ENCODE measurements around the gene FADS6. TPM values are rescaled to one million over a fixed set of nuclear protein-coding genes. Genes with fewer than 3 reads are reported as not detected.

The FADS6 gene
- total and polyA plus RNA-seq, 4 experiments from 2014 or later = not detected

DNA sequence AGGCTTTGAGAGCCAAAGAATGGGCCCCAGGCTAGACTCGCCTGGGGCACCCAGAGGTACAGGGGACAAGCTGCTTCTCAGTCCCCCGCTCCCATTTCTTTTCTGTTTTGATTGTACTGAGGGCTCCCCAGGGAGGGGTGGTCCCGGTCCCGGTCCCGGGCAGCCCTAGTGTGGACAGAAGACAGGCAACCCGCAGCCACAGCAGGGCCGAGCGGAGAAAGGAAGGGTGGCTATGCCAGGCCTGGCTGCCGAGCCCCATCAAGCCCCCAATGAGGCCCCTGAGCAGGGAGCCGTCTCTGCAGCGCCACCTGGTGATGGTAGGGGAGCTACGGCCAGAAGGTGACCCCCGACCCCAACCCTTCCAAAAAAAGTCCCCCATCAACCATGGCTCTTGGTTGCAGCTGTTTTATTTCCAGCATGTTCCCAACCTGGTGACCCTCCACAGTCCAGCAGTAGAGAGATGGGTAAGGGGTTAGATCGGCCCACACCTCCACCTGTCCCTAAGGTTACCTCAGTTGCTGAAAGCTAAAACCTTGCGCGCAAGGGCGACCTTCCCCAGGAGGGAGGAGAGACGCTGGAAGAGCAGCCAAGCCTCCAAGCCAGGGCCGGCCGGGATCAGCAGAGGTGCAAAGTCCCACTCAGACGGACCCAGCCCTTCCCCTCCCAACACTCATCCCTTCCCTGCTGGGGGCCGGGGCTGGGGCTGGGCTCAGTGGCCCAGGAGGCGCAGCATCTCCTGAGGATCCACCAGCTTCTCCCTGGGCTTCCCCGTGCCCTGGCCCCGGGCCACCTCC, 31.1 kb downstream of the FADS6 start:
- DNase-seq = peak; percentile 54 to 73 (median 59)
- ChIA-PET CTCF (ENCODE audit: partially characterized antibody) (interaction anchor here (0.8 to 7.4 kb wide), 15 partner anchors 9 to 204 kb away, joined by 3 to 127 read pairs (median 4); partner anchors contain the start of genes FDXR, NAT9 and RAB37), POLR2A (ENCODE audit: partially characterized antibody) (interaction anchor here (0.6 to 3.4 kb wide), 8 partner anchors 11 to 205 kb away, joined by 3 to 15 read pairs (median 4); partner anchors contain the start of gene FDXR)
- Mint-ChIP-seq H3K36me3 (peaks cover 0 to 3% of the 10 kb centered on the region in 2 donors), H3K4me1 (peaks cover 12 to 30% (median 15%) of the 10 kb centered on the region in 4 donors), H3K4me3 (peak overlapping the region in 7 of 8 donors; percentile 38 to 65 (median 52)), H3K27ac (no peak overlapping the region), H3K27me3 (peaks cover 12 to 22% of the 10 kb centered on the region in 2 donors), H3K9me3 (peaks cover 0 to 4% (median 0%) of the 10 kb centered on the region in 8 donors)
- Histone ChIP-seq H3K27me3 (ENCODE audit: insufficient read depth, low read length) (peaks cover 22% of the 10 kb centered on the region), H3K4me3 (ENCODE audit: low read length in 2 of 2) (no peak overlapping the region), H3K9me3 (ENCODE audit: control insufficient read depth in 1 of 2, low read length in 2 of 2) (no peaks in the 10 kb centered on the region), H3K4me1 (ENCODE audit: insufficient read depth, low read length) (peaks cover 29% of the 10 kb centered on the region), H3K27ac (ENCODE audit: low read depth, low read length) (no peak overlapping the region), H3K36me3 (ENCODE audit: insufficient read depth, low read length) (no peaks in the 10 kb centered on the region)
- intact Hi-C loops (cut with micrococcal nuclease) = no loop called here

- Mint-ChIP-seq H3K9me3 (peaks cover 0 to 4% (median 0%) of the 10 kb centered on the region in 8 donors), H3K27me3 (peaks cover 14 to 28% of the 10 kb centered on the region in 2 donors), H3K4me3 (peak overlapping the region in 7 of 8 donors; percentile 34 to 65 (median 49)), H3K27ac (no peak overlapping the region), H3K36me3 (peaks cover 0 to 3% of the 10 kb centered on the region in 2 donors), H3K4me1 (peaks cover 12 to 30% (median 15%) of the 10 kb centered on the region in 4 donors)
- Histone ChIP-seq H3K4me1 (ENCODE audit: insufficient read depth, low read length) (peaks cover 29% of the 10 kb centered on the region), H3K4me3 (ENCODE audit: low read length in 2 of 2) (no peak overlapping the region), H3K27me3 (ENCODE audit: insufficient read depth, low read length) (peaks cover 28% of the 10 kb centered on the region), H3K9me3 (ENCODE audit: control insufficient read depth in 1 of 2, low read length in 2 of 2) (no peaks in the 10 kb centered on the region), H3K27ac (ENCODE audit: low read depth, low read length) (no peak overlapping the region), H3K36me3 (ENCODE audit: insufficient read depth, low read length) (no peaks in the 10 kb centered on the region)
- intact Hi-C loops (cut with micrococcal nuclease) = no loop called here
- no peak for DNase-seq
- ChIA-PET POLR2A (ENCODE audit: partially characterized antibody) (interaction anchor here (0.6 to 3.4 kb wide), 7 partner anchors 10 to 204 kb away, joined by 3 to 15 read pairs (median 4); partner anchors contain the start of gene FDXR), CTCF (ENCODE audit: partially characterized antibody) (interaction anchor here (0.8 to 7.4 kb wide), 13 partner anchors 9 to 203 kb away, joined by 3 to 127 read pairs (median 6); partner anchors contain the start of genes FDXR, NAT9 and RAB37)
Measured at GRCh38 chr17:74861662-74862107, 31.7 kb downstream of the FADS6 start.

- Histone ChIP-seq H3K27me3 (ENCODE audit: insufficient read depth, low read length) (peaks cover 29% of the 10 kb centered on the region), H3K27ac (ENCODE audit: low read depth, low read length) (no peak overlapping the region), H3K36me3 (ENCODE audit: insufficient read depth, low read length) (no peaks in the 10 kb centered on the region), H3K4me1 (ENCODE audit: insufficient read depth, low read length) (peaks cover 29% of the 10 kb centered on the region), H3K4me3 (ENCODE audit: low read length in 2 of 2) (no peak overlapping the region), H3K9me3 (ENCODE audit: control insufficient read depth in 1 of 2, low read length in 2 of 2) (no peaks in the 10 kb centered on the region)
- peaks cover 16 to 33% of the 10 kb centered on the region in 2 donors for H3K27me3 Mint-ChIP-seq
- no peak overlapping the region for H3K27ac Mint-ChIP-seq
- no peak for DNase-seq
- ChIA-PET CTCF (ENCODE audit: partially characterized antibody) (interaction anchor here (0.8 to 7.4 kb wide), 13 partner anchors 8 to 204 kb away, joined by 3 to 127 read pairs (median 6); partner anchors contain the start of genes FDXR and RAB37), POLR2A (ENCODE audit: partially characterized antibody) (interaction anchor here (0.9 to 3.4 kb wide), 4 partner anchors 12 to 204 kb away, joined by 3 to 15 read pairs (median 4); partner anchors contain the start of gene FDXR)
- H3K4me3 Mint-ChIP-seq = peak overlapping the region; percentile 17 to 78 (median 65)
- H3K36me3 Mint-ChIP-seq = peaks cover 0 to 3% of the 10 kb centered on the region in 2 donors
- peaks cover 0 to 4% (median 0%) of the 10 kb centered on the region in 8 donors for H3K9me3 Mint-ChIP-seq
- peaks cover 12 to 30% (median 15%) of the 10 kb centered on the region in 4 donors for H3K4me1 Mint-ChIP-seq
- intact Hi-C loops (cut with micrococcal nuclease) = no loop called here
Measured at GRCh38 chr17:74860872-74861661, 32.4 kb downstream of the FADS6 start.

- peaks cover 0 to 3% of the 10 kb centered on the region in 2 donors for H3K36me3 Mint-ChIP-seq
- H3K27ac Mint-ChIP-seq = no peak overlapping the region
- Histone ChIP-seq H3K27ac (ENCODE audit: low read depth, low read length) (no peak overlapping the region), H3K36me3 (ENCODE audit: insufficient read depth, low read length) (no peaks in the 10 kb centered on the region), H3K9me3 (ENCODE audit: control insufficient read depth in 1 of 2, low read length in 2 of 2) (no peaks in the 10 kb centered on the region), H3K4me1 (ENCODE audit: insufficient read depth, low read length) (peaks cover 29% of the 10 kb centered on the region), H3K4me3 (ENCODE audit: low read length in 2 of 2) (no peak overlapping the region), H3K27me3 (ENCODE audit: insufficient read depth, low read length) (peaks cover 30% of the 10 kb centered on the region)
- H3K9me3 Mint-ChIP-seq = peaks cover 0 to 4% (median 0%) of the 10 kb centered on the region in 8 donors
- DNase-seq = peak in 3 of 5 donors; percentile 15 to 33 (median 26)
- H3K4me3 Mint-ChIP-seq = peak overlapping the region in 7 of 8 donors; percentile 47 to 78 (median 74)
- ChIA-PET CTCF (ENCODE audit: partially characterized antibody) (interaction anchor here (1.0 to 7.4 kb wide), 9 partner anchors 9 to 203 kb away, joined by 3 to 77 read pairs (median 6); partner anchors contain the start of genes FDXR and RAB37), POLR2A (ENCODE audit: partially characterized antibody) (interaction anchor here (3.4 kb wide), 1 partner anchor 13 kb away, joined by 15 read pairs; the partner anchor contains the start of gene FDXR)
- intact Hi-C loops (cut with micrococcal nuclease) = no loop called here
- peaks cover 21 to 40% of the 10 kb centered on the region in 2 donors for H3K27me3 Mint-ChIP-seq
- H3K4me1 Mint-ChIP-seq = peaks cover 12 to 29% (median 15%) of the 10 kb centered on the region in 4 donors
Measured at GRCh38 chr17:74860229-74860871, 33.1 kb downstream of the FADS6 start.

DNA sequence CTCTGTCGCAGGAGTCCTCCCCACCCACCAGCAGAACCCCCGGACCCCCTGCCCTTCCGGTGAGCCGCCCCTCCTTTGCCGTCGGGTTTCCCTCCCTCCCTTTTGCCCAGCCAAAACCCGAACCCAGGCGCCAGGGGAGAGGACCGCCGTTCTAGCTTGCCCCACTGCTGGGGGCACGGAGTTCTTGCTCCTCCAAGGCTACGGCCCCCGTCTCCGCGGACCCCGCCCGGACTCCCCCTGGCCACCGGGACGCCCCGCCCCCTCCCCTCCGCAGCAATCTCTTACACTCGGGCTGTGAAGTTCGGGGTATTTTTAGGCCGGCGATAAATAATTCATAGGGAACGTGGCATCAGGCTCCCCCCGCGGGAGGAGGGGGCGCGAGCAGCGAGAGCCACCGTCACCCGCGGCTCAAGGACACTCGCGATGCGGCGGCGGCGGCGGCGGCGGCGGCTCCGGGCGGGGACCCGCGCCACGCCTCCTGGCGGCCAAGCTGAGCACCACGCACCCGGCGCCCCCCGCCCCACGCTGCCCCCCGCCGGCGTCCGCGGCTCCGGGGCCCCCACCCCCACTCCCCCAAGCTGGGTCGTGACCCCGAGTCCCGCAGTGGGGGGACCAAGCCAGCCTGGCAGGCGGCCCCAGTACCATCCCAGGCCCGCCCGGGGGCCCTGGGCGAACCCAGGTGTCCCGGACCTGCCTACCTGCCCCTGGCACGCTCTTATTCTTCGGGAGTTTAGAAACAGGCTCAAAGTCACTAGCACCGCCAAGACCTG, 33.8 kb downstream of the FADS6 start, which contains the start of gene GRIN2C:
TSS of gene GRIN2C (minus strand) at position 427 of the 770 bp plus-strand sequence. CDS start 4,793 bp downstream, outside the sequence.
- H3K4me1 ChIP-seq (ENCODE audit: insufficient read depth, low read length) = peaks cover 27% of the 10 kb centered on the region
- no peak within 1 kb of the TSS for H3K4me3 ChIP-seq (ENCODE audit: low read length in 2 of 2)
- DNase-seq = peak in 4 of 5 donors; percentile 27 to 44 (median 42)
- intact Hi-C loops (cut with micrococcal nuclease) = no loop called here
- no peaks in the 10 kb centered on the region for H3K36me3 ChIP-seq (ENCODE audit: insufficient read depth, low read length)
- peak within 1 kb of the TSS; percentile 55 to 78 (median 74) for H3K4me3 Mint-ChIP-seq
- ChIA-PET POLR2A (ENCODE audit: partially characterized antibody) (interaction anchor here (1.0 to 3.4 kb wide), 2 partner anchors 13 to 83 kb away, joined by 3 to 15 read pairs; partner anchors contain the start of gene FDXR), CTCF (ENCODE audit: partially characterized antibody) (interaction anchor here (1.0 to 7.4 kb wide), 8 partner anchors 10 to 202 kb away, joined by 3 to 77 read pairs (median 5); partner anchors contain the start of gene FDXR)
- H3K36me3 Mint-ChIP-seq = no peaks in the 10 kb centered on the region
- no peaks in the 10 kb centered on the region for H3K9me3 ChIP-seq (ENCODE audit: control insufficient read depth in 1 of 2, low read length in 2 of 2)
- H3K27ac Mint-ChIP-seq = peak within 1 kb of the TSS in 3 of 7 donors; percentile 13 to 45 (median 43)
- H3K27me3 ChIP-seq (ENCODE audit: insufficient read depth, low read length) = peaks cover 37% of the 10 kb centered on the region
- peaks cover 0 to 4% (median 0%) of the 10 kb centered on the region in 8 donors for H3K9me3 Mint-ChIP-seq
- H3K4me1 Mint-ChIP-seq = peaks cover 6 to 22% (median 11%) of the 10 kb centered on the region in 4 donors
- H3K27me3 Mint-ChIP-seq = peaks cover 25 to 43% of the 10 kb centered on the region in 2 donors
- H3K27ac ChIP-seq (ENCODE audit: low read depth, low read length) = no peak within 1 kb of the TSS

All from CD4-positive, alpha-beta memory T cell (primary cell).